ENCODE data around the gene TPRX1. TPM values are rescaled to one million over a fixed set of nuclear protein-coding genes. Genes with fewer than 3 reads are reported as not detected.
"Not testable (repeated sequence)": the region's sequence is repeated elsewhere in the genome, so short reads cannot be mapped to it uniquely, and the experiment has no call there.

The TPRX1 gene
- total RNA-seq, 1 experiment from 2014 or later, result not detected

DNA sequence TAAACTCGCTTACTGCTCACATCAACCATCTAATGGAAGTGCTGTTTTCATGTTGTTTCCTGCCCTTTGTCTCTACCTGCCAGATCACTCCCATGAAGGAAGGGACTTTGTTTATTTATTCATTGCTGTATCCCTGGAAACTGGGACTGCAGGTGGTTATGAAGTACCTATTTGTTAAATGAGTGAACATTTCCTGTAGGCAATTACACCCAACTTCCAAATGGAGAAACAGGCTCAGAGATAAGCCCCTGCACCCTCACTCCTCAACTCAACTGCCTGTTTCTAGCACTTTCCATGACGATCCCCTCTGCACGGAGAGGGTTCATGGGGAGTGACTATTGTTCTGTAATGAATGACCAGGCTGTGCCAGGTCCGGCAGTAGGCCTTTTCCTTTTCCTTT is 27.8 kb downstream of the TPRX1 start:
- H3K27ac ChIP-seq, result no peak overlapping the region
- CTCF ChIA-PET, result interaction anchor here (0.7 kb wide), 1 partner anchor 11 kb away, joined by 16 read pairs; no protein-coding TSS in a partner anchor

GRCh38 chr19:47771291-47771690 is 33.1 kb downstream of the TPRX1 start:
- H3K9me2 ChIP-seq (ENCODE audit: insufficient read depth); H3K4me1 ChIP-seq (replicated peaks; ENCODE audit: insufficient read depth); H3K27me3 ChIP-seq (ENCODE audit: insufficient read depth, low read depth); intact Hi-C loops (cut with micrococcal nuclease; ENCODE audit: unreplicated experiment); H3K27ac ChIP-seq; DNase-seq; POLR2A ChIA-PET (ENCODE audit: unreplicated experiment); H3K4me3 ChIP-seq; H4K20me1 ChIP-seq (ENCODE audit: insufficient read depth); H3K79me2 ChIP-seq (ENCODE audit: low read depth); BruUV-seq (replicated peaks); H3K9me3 ChIP-seq (ENCODE audit: insufficient read depth, low read depth); H2AFZ ChIP-seq; H3K4me2 ChIP-seq; H3K36me3 ChIP-seq (ENCODE audit: low read depth): not testable (repeated sequence)
- CTCF ChIA-PET, result interaction anchor here (0.6 kb wide), 1 partner anchor 12 kb away, joined by 3 read pairs; no protein-coding TSS in a partner anchor
- H3F3A ChIP-seq (ENCODE audit: insufficient read depth, low read depth), result peaks cover 19% of the 10 kb centered on the region; the same call in 1 of the 2 replicates

More for the DNA sequence above, 27.8 kb downstream of the TPRX1 start:
- DNase-seq, result peak; percentile 28 to 95
- 0 out of 2 replicates have a peak, but pooled peaks cover 4% of the 10 kb centered on the region for H4K20me1 ChIP-seq (ENCODE audit: insufficient read depth)
- peak overlapping the region; percentile 16 for H3K4me2 ChIP-seq
- peaks cover 23% of the 10 kb centered on the region for H3K79me2 ChIP-seq (ENCODE audit: low read depth)
- no peak overlapping the region for H2AFZ ChIP-seq
- intact Hi-C loops (cut with micrococcal nuclease; ENCODE audit: unreplicated experiment), result no loop called here
- TF ChIP-seq EZH2 (IDR thresholded peaks at IDR 0.05; ENCODE audit: low read depth), result no peak
- TF ChIP-seq, protein P1, sequence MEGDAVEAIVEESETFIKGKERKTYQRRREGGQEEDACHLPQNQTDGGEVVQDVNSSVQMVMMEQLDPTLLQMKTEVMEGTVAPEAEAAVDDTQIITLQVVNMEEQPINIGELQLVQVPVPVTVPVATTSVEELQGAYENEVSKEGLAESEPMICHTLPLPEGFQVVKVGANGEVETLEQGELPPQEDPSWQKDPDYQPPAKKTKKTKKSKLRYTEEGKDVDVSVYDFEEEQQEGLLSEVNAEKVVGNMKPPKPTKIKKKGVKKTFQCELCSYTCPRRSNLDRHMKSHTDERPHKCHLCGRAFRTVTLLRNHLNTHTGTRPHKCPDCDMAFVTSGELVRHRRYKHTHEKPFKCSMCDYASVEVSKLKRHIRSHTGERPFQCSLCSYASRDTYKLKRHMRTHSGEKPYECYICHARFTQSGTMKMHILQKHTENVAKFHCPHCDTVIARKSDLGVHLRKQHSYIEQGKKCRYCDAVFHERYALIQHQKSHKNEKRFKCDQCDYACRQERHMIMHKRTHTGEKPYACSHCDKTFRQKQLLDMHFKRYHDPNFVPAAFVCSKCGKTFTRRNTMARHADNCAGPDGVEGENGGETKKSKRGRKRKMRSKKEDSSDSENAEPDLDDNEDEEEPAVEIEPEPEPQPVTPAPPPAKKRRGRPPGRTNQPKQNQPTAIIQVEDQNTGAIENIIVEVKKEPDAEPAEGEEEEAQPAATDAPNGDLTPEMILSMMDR (conservative IDR thresholded peaks at IDR 0.05), result no peak
- H3K4me1 ChIP-seq (replicated peaks; ENCODE audit: insufficient read depth), result peaks cover 24% of the 10 kb centered on the region
- peaks cover 6% of the 10 kb centered on the region; the same call in 1 of the 2 replicates for H3K36me3 ChIP-seq (ENCODE audit: low read depth)
- H3K4me3 ChIP-seq, result no peak overlapping the region
- no TSS peak for BruUV-seq (replicated peaks)
- no peaks in the 10 kb centered on the region for H3K27me3 ChIP-seq (ENCODE audit: insufficient read depth, low read depth)
- POLR2A ChIA-PET (ENCODE audit: unreplicated experiment), result interaction anchor here (0.6 to 0.7 kb wide), 2 partner anchors 39 to 992 kb away, joined by 3 to 6 read pairs; no protein-coding TSS in a partner anchor
- H3K9me2 ChIP-seq (ENCODE audit: insufficient read depth), result no peaks in the 10 kb centered on the region
- peaks cover 22% of the 10 kb centered on the region; the same call in 1 of the 2 replicates for H3F3A ChIP-seq (ENCODE audit: insufficient read depth, low read depth)
- no peaks in the 10 kb centered on the region for H3K9me3 ChIP-seq (ENCODE audit: insufficient read depth, low read depth)

- POLR2A ChIA-PET (ENCODE audit: unreplicated experiment), result no interaction called here
- H4K20me1 ChIP-seq (ENCODE audit: insufficient read depth), result no peaks in the 10 kb centered on the region
These were observed 34.8 kb downstream of the TPRX1 start for GRCh38 chr19:47769534-47769933.

More at GRCh38 chr19:47769534-47769933, 34.8 kb downstream of the TPRX1 start:
- no TSS peak for BruUV-seq (replicated peaks)
- no peak for DNase-seq
- CTCF ChIA-PET, result no interaction called here
- peaks cover 19% of the 10 kb centered on the region; the same call in 1 of the 2 replicates for H3F3A ChIP-seq (ENCODE audit: insufficient read depth, low read depth)
- no peak overlapping the region for H3K4me3 ChIP-seq
- H3K4me2 ChIP-seq, result no peak overlapping the region
- H3K9me3 ChIP-seq (ENCODE audit: insufficient read depth, low read depth), result no peaks in the 10 kb centered on the region
- no peaks in the 10 kb centered on the region for H3K9me2 ChIP-seq (ENCODE audit: insufficient read depth)
- H3K4me1 ChIP-seq (replicated peaks; ENCODE audit: insufficient read depth), result no peaks in the 10 kb centered on the region
- no peak overlapping the region for H2AFZ ChIP-seq
- TF ChIP-seq EZH2 (IDR thresholded peaks at IDR 0.05; ENCODE audit: low read depth), result no peak
- TF ChIP-seq, protein P1 (conservative IDR thresholded peaks at IDR 0.05), result no peak
- no peaks in the 10 kb centered on the region for H3K36me3 ChIP-seq (ENCODE audit: low read depth)
- H3K27ac ChIP-seq, result no peak overlapping the region
- intact Hi-C loops (cut with micrococcal nuclease; ENCODE audit: unreplicated experiment), result no loop called here
- H3K27me3 ChIP-seq (ENCODE audit: insufficient read depth, low read depth), result no peaks in the 10 kb centered on the region
- no peaks in the 10 kb centered on the region for H3K79me2 ChIP-seq (ENCODE audit: low read depth)
